ENCODE results near the gene ERMARD.
A peak's percentile ranks its signal among the peaks of the same experiment; 100 is the strongest.

DNA sequence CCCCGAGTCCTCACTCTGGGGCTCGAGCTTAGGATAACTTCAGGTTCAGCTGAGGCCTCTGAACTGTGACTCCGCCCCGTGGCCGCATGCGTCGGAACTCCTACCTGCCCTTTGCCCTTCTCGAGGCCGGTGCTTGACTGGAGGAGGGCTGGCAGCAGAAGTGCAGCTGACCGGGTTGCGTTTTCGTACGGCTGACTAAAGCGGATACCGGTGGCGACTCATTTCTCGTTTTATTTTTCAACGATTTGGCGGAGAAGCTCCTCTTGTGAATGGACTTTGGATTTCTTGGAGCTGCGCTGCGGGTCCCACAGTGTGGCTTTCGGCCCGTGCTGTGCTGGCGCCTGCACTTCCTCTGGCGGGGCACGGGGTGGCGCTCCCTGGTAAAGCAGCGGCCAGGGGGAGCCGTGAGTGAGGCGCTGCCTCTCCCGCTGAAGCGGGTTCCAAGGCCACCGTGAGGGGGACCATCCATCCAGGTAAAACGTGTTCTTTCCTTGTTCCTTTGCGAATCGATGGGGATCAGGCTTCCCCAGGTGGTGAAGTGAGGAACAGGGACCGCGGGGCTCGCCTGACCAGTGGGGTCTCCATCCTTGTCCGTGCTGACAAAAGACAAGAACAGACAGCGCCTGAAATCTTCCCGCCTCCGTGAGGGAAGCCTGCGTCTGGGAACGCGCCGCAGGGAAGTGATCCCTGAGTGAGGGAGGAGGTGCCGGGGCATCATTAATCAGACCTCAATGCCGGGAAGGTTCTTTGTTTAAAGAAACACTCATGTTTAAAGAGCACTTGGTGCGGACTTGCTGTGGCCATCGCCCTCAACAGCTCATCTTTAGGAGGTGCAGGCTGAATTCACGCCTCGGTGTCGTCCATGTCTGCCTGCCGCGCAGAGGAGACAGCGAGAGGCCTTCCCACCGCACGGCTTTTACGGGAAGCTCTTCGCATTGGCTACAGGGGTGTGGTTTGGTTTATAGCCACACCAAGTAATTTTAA, 38.8 kb downstream of the ERMARD start:
- TF ChIP-seq, protein P1, sequence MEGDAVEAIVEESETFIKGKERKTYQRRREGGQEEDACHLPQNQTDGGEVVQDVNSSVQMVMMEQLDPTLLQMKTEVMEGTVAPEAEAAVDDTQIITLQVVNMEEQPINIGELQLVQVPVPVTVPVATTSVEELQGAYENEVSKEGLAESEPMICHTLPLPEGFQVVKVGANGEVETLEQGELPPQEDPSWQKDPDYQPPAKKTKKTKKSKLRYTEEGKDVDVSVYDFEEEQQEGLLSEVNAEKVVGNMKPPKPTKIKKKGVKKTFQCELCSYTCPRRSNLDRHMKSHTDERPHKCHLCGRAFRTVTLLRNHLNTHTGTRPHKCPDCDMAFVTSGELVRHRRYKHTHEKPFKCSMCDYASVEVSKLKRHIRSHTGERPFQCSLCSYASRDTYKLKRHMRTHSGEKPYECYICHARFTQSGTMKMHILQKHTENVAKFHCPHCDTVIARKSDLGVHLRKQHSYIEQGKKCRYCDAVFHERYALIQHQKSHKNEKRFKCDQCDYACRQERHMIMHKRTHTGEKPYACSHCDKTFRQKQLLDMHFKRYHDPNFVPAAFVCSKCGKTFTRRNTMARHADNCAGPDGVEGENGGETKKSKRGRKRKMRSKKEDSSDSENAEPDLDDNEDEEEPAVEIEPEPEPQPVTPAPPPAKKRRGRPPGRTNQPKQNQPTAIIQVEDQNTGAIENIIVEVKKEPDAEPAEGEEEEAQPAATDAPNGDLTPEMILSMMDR (IDR thresholded peaks at IDR 0.05) = peak; percentile 88 to 96 (median 95)
- TF ChIP-seq POLR2AphosphoS5 (IDR thresholded peaks at IDR 0.05) = peak; percentile 53
- peak in 1 of 2 donors; percentile 12 for TF ChIP-seq POLR2A (IDR thresholded peaks at IDR 0.05)
- no peak for TF ChIP-seq EP300 (IDR thresholded peaks at IDR 0.05)

Measured in gastroesophageal sphincter (tissue), 3 donors.